GM12878 (cell line): ENCODE data around the gene PCCB. TPM values are rescaled to one million over a fixed set of nuclear protein-coding genes. Genes with fewer than 3 reads are reported as not detected.
"Not testable (repeated sequence)": the region's sequence is repeated elsewhere in the genome, so short reads cannot be mapped to it uniquely, and the experiment has no call there.

ENCODE experiments used
- ATAC-seq: fragments of 200-7000 bp; cut with Tn5 transposase; 3 replicates; pipeline ENCODE4 v1.9.1; 2020; ENCODE audit warnings: mild to moderate bottlenecking, moderate library complexity
- BruUV-seq: library from RNA; stranded (reverse); fragments of 400-500 nt; replicated peaks from 2 replicates; lab custom pipeline; 2021; lab: Mats Ljungman, UMichigan
- CTCF ChIA-PET: fragments of 300-600 bp; sonication (Branson Sonifier 250); formaldehyde crosslinking; extraction: SDS; loops from one replicate; lab custom pipeline; 2021; ENCODE audit warnings: inconsistent platforms; lab: Yijun Ruan, JAX
- POLR2A ChIA-PET: fragments of 350-600 bp; formaldehyde crosslinking; extraction: SDS; loops from one replicate; lab custom pipeline; 2021; ENCODE audit warnings: inconsistent platforms; lab: Charles Lee
- RAD21 ChIA-PET: fragments of 300-600 bp; sonication (Branson Sonifier 250); formaldehyde crosslinking; loops from one replicate; lab custom pipeline; 2023; ENCODE audit warnings: antibody characterized with exemption; ENCODE audit not compliant: unreplicated experiment; lab: Charles Lee
- SMC1A ChIA-PET: fragments of 300-600 bp; sonication (Branson Sonifier 250); formaldehyde crosslinking; loops from one replicate; lab custom pipeline; 2023; ENCODE audit not compliant: unreplicated experiment, uncharacterized antibody; lab: Charles Lee
- DNase-seq: peaks from one replicate; pipeline ENCODE4 v3.0.0-alpha.2; 2011; ENCODE audit warnings: low read depth, low spot score
- FAIRE-seq: peaks from 3 replicates; lab custom pipeline; 2011; peaks lifted over from hg19 to GRCh38; lab: Jason Lieb, UNC
- H2AFZ ChIP-seq: 2 replicates; pipeline ENCODE4 v1.6.0; 2011; ENCODE audit warnings: low read depth, low read length, control low read depth; ENCODE audit not compliant: control insufficient read depth
- H3K27ac ChIP-seq: 2 replicates; pipeline ENCODE4 v1.5.1; 2011; ENCODE audit warnings: control low read depth; ENCODE audit not compliant: control insufficient read depth, insufficient read depth
- H3K27me3 ChIP-seq, 2 experiments: replicated peaks in 1 of 2; 2 replicates each; pipeline versions ENCODE4 v1.6.0 to v1.6.1; 2011; ENCODE audit warnings: low read length in 1 of 2; ENCODE audit not compliant: control insufficient read depth in 2 of 2, insufficient read depth in 2 of 2
- H3K36me3 ChIP-seq, 2 experiments: 2 replicates each; pipeline ENCODE4 v1.5.1; 2011; ENCODE audit warnings: low read length in 1 of 2; ENCODE audit not compliant: control insufficient read depth in 2 of 2, insufficient read depth in 2 of 2
- H3K4me1 ChIP-seq: 2 replicates; pipeline ENCODE4 v1.6.1; 2011; ENCODE audit warnings: mild to moderate bottlenecking, low read length, moderate library complexity, mixed read lengths; ENCODE audit not compliant: control insufficient read depth, insufficient read depth
- H3K4me2 ChIP-seq: 2 replicates; pipeline ENCODE4 v1.6.0; 2011; ENCODE audit warnings: control low read depth; ENCODE audit not compliant: control insufficient read depth, insufficient read depth
- H3K4me3 ChIP-seq: fragments of 200-600 bp; sonication (generic); 2 replicates; pipeline ENCODE4 v1.5.1; 2016
- H3K79me2 ChIP-seq: 2 replicates; pipeline ENCODE4 v1.6.0; 2011; ENCODE audit warnings: low read length; ENCODE audit not compliant: control insufficient read depth, insufficient read depth
- H3K9ac ChIP-seq: 2 replicates; pipeline ENCODE4 v1.8.0; 2011; ENCODE audit warnings: low read length, control low read depth, mixed read lengths; ENCODE audit not compliant: control insufficient read depth, insufficient read depth
- H3K9me3 ChIP-seq: replicated peaks from 3 replicates; pipeline ENCODE4 v1.5.1; 2011; ENCODE audit warnings: mild to moderate bottlenecking, low read length; ENCODE audit not compliant: control insufficient read depth, insufficient read depth
- H4K20me1 ChIP-seq: 2 replicates; pipeline ENCODE4 v1.6.0; 2011; ENCODE audit not compliant: control insufficient read depth, insufficient read depth
- CBX3 ChIP-seq: fragments of 200-600 bp; sonication (generic); IDR thresholded peaks from 2 replicates; pipeline ENCODE4 v1.6.1; 2016; ENCODE audit warnings: low read depth, borderline replicate concordance
- EGR1 ChIP-seq, 2 experiments: IDR thresholded peaks; 1 replicate in 1 of 2; 2 replicates in 1 of 2; pipeline ENCODE4 v1.6.1; 2011 to 2012; ENCODE audit warnings: low read depth in 2 of 2, low read length in 2 of 2, borderline replicate concordance in 1 of 2, mild to moderate bottlenecking in 1 of 2, moderate library complexity in 1 of 2
- LARP7 ChIP-seq: fragments of 450-650 bp; IDR thresholded peaks from 2 replicates; pipeline ENCODE4 v1.6.1; 2017; ENCODE audit warnings: mild to moderate bottlenecking
- TCF3 ChIP-seq: IDR thresholded peaks from 2 replicates; pipeline ENCODE4 v1.6.1; 2012; ENCODE audit warnings: low read depth, mild to moderate bottlenecking, low read length, borderline replicate concordance; ENCODE audit not compliant: insufficient read depth
- WGBS: methylation state at CpG from one replicate; pipeline ENCODE4 v1.1.6; 2016; ENCODE audit warnings: low lambda C conversion rate; ENCODE audit not compliant: insufficient replicate concordance, insufficient coverage; ENCODE audit errors: missing lambda C conversion rate; 5-methylcytosine and 5-hydroxymethylcytosine counted together
- in situ Hi-C: fragments of 300-500 bp; cut with MboI; formaldehyde crosslinking; loops from 9 replicates; pipeline ENCODE4 v1.14.3; 2018; ENCODE audit warnings: mixed read lengths
- intact Hi-C: fragments of 100-400 bp; cut with micrococcal nuclease; formaldehyde crosslinking; loops from one replicate; pipeline ENCODE4 v1.14.2; 2022; ENCODE audit not compliant: unreplicated experiment
- polyA plus RNA-seq, 11 experiments: library from polyadenylated mRNA; depleted of rRNA in 4 of 11; unstranded in 6 of 11; stranded (reverse) in 5 of 11; fragments of >200 nt; fragmentation: Nextera tagmentation in 4 of 11; fragmentation: Illumina TruSeq in 1 of 11; extraction: Ambion mirVana in 4 of 11; extraction: Trizol in 1 of 11; gene quantifications; 1 replicate in 1 of 11; 2 replicates in 10 of 11; pipeline versions ENCODE4 v1.2.1 to v1.2.3, GENCODE V29; 2011 to 2016; ENCODE audit warnings: inconsistent platforms in 2 of 11, missing spikeins in 2 of 11, low read depth in 1 of 11
- total RNA-seq, 4 experiments: library from RNA; depleted of rRNA in 3 of 4; stranded (reverse); fragments of >200 nt in 3 of 4; fragmentation: Illumina TruSeq in 1 of 4; extraction: Trizol in 1 of 4; gene quantifications; 2 replicates each; pipeline versions ENCODE4 v1.2.1 to v1.2.3, GENCODE V29; 2013 to 2021

The PCCB gene
- total and polyA plus RNA-seq, 10 of the 15 experiments (the other 5 are each of a cell fraction or from before 2014, with no cell fraction given): 67.2 to 133 (median 86.9) TPM

DNA sequence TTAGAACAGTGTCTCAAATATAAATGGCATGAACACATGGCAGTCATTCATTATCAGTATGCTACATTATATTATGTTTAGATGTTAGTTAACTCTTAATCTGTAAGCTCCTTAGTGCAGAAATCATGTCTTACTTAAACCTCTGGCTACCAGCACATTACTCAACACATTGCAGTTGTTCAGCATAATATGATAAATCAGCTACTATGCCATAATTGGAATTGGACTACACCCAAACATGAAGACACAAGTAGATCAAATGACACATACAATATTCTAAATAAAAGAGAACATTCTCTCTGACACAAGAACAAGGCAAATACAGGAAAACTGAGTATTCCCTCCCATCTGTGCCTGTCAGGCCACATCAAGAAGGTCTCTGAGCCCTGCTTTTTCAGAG, 116.1 kb downstream of the PCCB start:
- no TSS peak for BruUV-seq
- H4K20me1 ChIP-seq: no peaks in the 10 kb centered on the region
- SMC1A ChIA-PET: interaction anchor here (0.7 to 1.9 kb wide), 12 partner anchors 8 to 647 kb away, joined by 3 to 9 read pairs (median 3); partner anchors contain the start of gene PCCB
- no peak overlapping the region for H3K4me3 ChIP-seq
- TF ChIP-seq TCF3: no peak
- TF ChIP-seq CBX3: no peak
- TF ChIP-seq EGR1 (IDR thresholded peaks at IDR 0.05; ENCODE audit: borderline replicate concordance in 1 of 2, low read depth in 2 of 2, low read length in 2 of 2): no peak
- TF ChIP-seq LARP7: no peak
- RAD21 ChIA-PET: interaction anchor here (0.9 to 1.8 kb wide), 4 partner anchors 26 to 648 kb away, joined by 3 to 4 read pairs (median 4); no protein-coding TSS in a partner anchor
- no peak for ATAC-seq
- no peak overlapping the region for H3K9ac ChIP-seq
- DNase-seq: no peak
- H3K27ac ChIP-seq: no peak overlapping the region
- H3K4me1 ChIP-seq: no peaks in the 10 kb centered on the region
- POLR2A ChIA-PET: no interaction called here
- no peaks in the 10 kb centered on the region for H3K27me3 ChIP-seq
- intact Hi-C loops: no loop called here
- no peak overlapping the region for H3K4me2 ChIP-seq
- no peaks in the 10 kb centered on the region; a peak in 1 of 4 replicates for H3K36me3 ChIP-seq
- CTCF ChIA-PET: interaction anchor here (0.5 to 2.1 kb wide), 11 partner anchors 11 to 745 kb away, joined by 3 to 14 read pairs (median 5); partner anchors contain the start of gene STAG1
- H2AFZ ChIP-seq: no peak overlapping the region
- FAIRE-seq: no peak
- H3K9me3 ChIP-seq: no peaks in the 10 kb centered on the region
- no peaks in the 10 kb centered on the region for H3K79me2 ChIP-seq
- in situ Hi-C loops: no loop called here

DNA sequence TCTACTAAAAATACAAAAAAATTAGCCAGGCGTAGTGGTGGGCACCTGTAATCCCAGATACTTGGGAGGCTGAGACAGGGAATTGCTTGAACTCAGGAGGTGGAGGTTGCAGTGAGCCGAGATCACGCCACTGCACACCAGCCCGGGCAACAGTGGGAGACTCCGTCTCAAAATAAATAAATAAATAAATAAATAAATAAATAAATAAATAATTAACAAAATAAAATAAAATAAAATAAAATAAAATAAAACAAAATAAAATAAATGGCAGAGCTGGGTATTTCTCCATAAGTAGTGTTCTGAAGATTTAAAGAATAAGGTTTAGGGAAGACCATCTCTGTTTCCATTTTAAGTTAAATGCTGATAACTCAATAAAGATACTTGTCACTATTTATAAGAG, 125.7 kb downstream of the PCCB start:
- CTCF ChIA-PET, SMC1A ChIA-PET, H4K20me1 ChIP-seq, H3K4me2 ChIP-seq, in situ Hi-C loops, H3K79me2 ChIP-seq, H2AFZ ChIP-seq, DNase-seq, ATAC-seq, H3K36me3 ChIP-seq, H3K9ac ChIP-seq, H3K9me3 ChIP-seq, H3K4me1 ChIP-seq, intact Hi-C loops, BruUV-seq, H3K27ac ChIP-seq, FAIRE-seq, RAD21 ChIA-PET, H3K27me3 ChIP-seq, POLR2A ChIA-PET, H3K4me3 ChIP-seq: not testable (repeated sequence)
- 98% methylated on average over 5 of the region's 5 CpGs for WGBS
